GM19455 (cell line): ENCODE data around the gene TJAP1.
"Not testable (repeated sequence)": the region's sequence is repeated elsewhere in the genome, so short reads cannot be mapped to it uniquely, and the experiment has no call there.

Experiments used
- ATAC-seq: cut with Tn5 transposase; IDR thresholded peaks from one replicate; pipeline ENCODE4 v1.9.1; 2021; ENCODE audit not compliant: unreplicated experiment

Gene TJAP1

GRCh38 chr6:43478008-43478372 lies 620 bp downstream of the TJAP1 start:
- no peak for ATAC-seq

- ATAC-seq: no peak
Observed at GRCh38 chr6:43481075-43481474, 3.7 kb downstream of the TJAP1 start.

- no peak for ATAC-seq
Observed at GRCh38 chr6:43481591-43482236, 4.3 kb downstream of the TJAP1 start.

GRCh38 chr6:43488667-43489276 lies 11.4 kb downstream of the TJAP1 start:
- ATAC-seq: no peak

- ATAC-seq: no peak
Observed at GRCh38 chr6:43489277-43490072, 12.1 kb downstream of the TJAP1 start.

- no peak for ATAC-seq
Observed at GRCh38 chr6:43490523-43490939, 13.2 kb downstream of the TJAP1 start.

- ATAC-seq: no peak
Observed at GRCh38 chr6:43491750-43492661, 14.6 kb downstream of the TJAP1 start.

- ATAC-seq: no peak
Observed at GRCh38 chr6:43492673-43493072, 15.3 kb downstream of the TJAP1 start.

GRCh38 chr6:43493230-43493629 lies 15.9 kb downstream of the TJAP1 start:
- no peak for ATAC-seq

GRCh38 chr6:43493833-43494232 lies 16.5 kb downstream of the TJAP1 start:
- no peak for ATAC-seq

GRCh38 chr6:43494321-43494720 lies 17.0 kb downstream of the TJAP1 start:
- no peak for ATAC-seq

GRCh38 chr6:43494766-43495165 lies 17.4 kb downstream of the TJAP1 start:
- ATAC-seq: no peak

GRCh38 chr6:43495409-43495941 lies 18.1 kb downstream of the TJAP1 start:
- ATAC-seq: no peak

GRCh38 chr6:43496370-43497128 lies 19.2 kb downstream of the TJAP1 start:
- no peak for ATAC-seq

GRCh38 chr6:43497129-43497396 lies 19.7 kb downstream of the TJAP1 start:
- no peak for ATAC-seq

GRCh38 chr6:43497689-43498088 lies 20.3 kb downstream of the TJAP1 start:
- ATAC-seq: no peak

- ATAC-seq: not testable (repeated sequence)
Observed at GRCh38 chr6:43498291-43498690, 20.9 kb downstream of the TJAP1 start.

- no peak for ATAC-seq
Observed at GRCh38 chr6:43499028-43499815, 21.9 kb downstream of the TJAP1 start.

- no peak for ATAC-seq
Observed at GRCh38 chr6:43500921-43501320, 23.6 kb downstream of the TJAP1 start.

- ATAC-seq: no peak
Observed at GRCh38 chr6:43502666-43503065, 25.3 kb downstream of the TJAP1 start.
